ENCODE results near the gene NYAP1. TPM values are rescaled to one million over a fixed set of nuclear protein-coding genes. Genes with fewer than 3 reads are reported as not detected.

NYAP1 gene
- total RNA-seq, 6 donors from 2014 or later = 0.15 to 1.4 (median 0.89) TPM; not detected in 1

DNA sequence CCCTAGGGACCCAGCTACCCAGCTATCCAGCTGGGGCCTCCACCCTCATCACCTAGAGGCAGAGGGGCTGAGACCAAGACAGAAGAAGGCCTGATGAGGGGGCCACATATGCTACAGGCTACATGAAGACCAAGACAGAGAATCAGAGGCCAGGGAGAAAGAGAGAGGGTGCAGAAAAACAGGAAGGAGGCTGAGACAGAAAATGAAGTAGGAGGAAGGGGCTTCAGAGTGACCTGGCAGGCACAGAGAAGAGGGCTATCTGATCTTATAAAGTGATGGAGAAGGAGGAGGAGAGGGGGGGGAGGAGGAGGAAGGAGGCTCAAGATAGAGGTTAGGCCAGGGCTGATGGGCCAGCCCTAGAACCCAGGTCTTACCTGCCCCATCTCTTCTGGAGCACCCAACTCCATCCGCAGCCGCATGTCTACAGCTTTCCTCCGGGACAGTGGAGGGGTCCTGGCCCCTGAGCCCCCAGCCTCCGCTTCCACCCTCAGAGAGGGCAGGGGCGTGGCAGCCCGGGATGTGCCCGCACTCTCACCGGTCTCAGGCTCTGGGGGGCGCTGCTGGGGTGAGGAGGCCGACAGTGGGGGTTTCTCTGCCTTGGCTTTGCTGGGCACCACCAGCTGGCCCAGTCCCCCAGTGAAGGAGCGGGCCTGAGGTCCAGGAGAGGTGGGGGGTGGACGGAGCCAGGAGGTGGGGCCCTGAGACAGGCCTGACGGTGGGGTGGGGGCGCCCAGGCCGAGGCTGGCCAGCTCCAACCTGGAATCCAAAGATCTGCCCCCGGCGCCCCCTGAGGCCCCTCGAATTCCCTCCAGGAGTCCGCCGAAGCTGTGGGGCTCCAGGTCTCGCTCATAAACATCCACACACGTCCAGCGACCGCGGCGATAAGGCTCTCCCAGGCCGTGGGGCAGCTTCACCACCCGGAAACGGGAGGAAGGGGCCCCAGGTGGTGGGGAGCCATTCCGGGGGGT lies 6.5 kb upstream of the NYAP1 start:
- TF ChIP-seq, protein P1, sequence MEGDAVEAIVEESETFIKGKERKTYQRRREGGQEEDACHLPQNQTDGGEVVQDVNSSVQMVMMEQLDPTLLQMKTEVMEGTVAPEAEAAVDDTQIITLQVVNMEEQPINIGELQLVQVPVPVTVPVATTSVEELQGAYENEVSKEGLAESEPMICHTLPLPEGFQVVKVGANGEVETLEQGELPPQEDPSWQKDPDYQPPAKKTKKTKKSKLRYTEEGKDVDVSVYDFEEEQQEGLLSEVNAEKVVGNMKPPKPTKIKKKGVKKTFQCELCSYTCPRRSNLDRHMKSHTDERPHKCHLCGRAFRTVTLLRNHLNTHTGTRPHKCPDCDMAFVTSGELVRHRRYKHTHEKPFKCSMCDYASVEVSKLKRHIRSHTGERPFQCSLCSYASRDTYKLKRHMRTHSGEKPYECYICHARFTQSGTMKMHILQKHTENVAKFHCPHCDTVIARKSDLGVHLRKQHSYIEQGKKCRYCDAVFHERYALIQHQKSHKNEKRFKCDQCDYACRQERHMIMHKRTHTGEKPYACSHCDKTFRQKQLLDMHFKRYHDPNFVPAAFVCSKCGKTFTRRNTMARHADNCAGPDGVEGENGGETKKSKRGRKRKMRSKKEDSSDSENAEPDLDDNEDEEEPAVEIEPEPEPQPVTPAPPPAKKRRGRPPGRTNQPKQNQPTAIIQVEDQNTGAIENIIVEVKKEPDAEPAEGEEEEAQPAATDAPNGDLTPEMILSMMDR (IDR thresholded peaks at IDR 0.05) = peak in 3 of 6 experiments; percentile 22 to 29 (median 28)
- TF ChIP-seq POLR2AphosphoS5 (IDR thresholded peaks at IDR 0.05) (no peak), POLR2A (IDR thresholded peaks at IDR 0.05) (no peak), EP300 (IDR thresholded peaks at IDR 0.05) (no peak)
- WGBS, 2 donors = 14 to 22% methylated on average over 13 to 16 of the region's 30 CpGs
- ATAC-seq (ENCODE audit: low FRiP score in 2 of 2) (no peak), DNase-seq (peak; percentile 55 to 79)
- H3K36me3 ChIP-seq = peaks cover 5 to 20% (median 16%) of the 10 kb centered on the region in 4 donors
- no peaks in the 10 kb centered on the region for H3K27me3 ChIP-seq
- H3K9me3 ChIP-seq = no peaks in the 10 kb centered on the region
- H3K4me1 ChIP-seq = peaks cover 44 to 67% (median 54%) of the 10 kb centered on the region in 4 donors
- peak overlapping the region; percentile 46 to 99 (median 95) for H3K27ac ChIP-seq
- H3K4me3 ChIP-seq = peak overlapping the region; percentile 72 to 98 (median 94)

DNA sequence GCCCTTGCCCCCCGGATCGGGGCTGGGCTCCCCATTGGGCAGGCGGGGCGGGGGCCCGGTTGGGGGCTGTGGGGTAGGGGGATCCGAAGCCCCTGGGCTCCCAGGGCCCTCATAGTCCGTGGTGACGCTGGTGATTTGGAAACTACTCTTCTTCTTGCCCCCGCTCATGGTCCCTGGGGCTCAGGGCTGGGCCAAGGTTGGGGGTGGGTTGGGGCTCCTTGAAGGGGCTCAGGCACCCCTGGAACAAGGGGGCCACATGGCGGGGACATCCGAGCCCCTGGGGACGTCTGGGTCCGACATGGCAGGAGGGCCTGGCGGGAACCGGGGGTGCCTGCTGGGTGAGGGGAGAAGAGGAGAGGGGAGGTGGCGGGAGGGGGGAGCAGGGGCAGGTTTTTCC lies 5.9 kb upstream of the NYAP1 start:
- no peak for DNase-seq
- H3K9me3 ChIP-seq = no peaks in the 10 kb centered on the region
- H3K36me3 ChIP-seq = peaks cover 5 to 20% (median 16%) of the 10 kb centered on the region in 4 donors
- H3K27me3 ChIP-seq = no peaks in the 10 kb centered on the region
- 0 to 10% methylated on average over 2 to 3 of the region's 16 CpGs for WGBS, 2 donors
- peak overlapping the region; percentile 72 to 98 (median 94) for H3K4me3 ChIP-seq
- H3K27ac ChIP-seq = peak overlapping the region; percentile 46 to 99 (median 95)
- peaks cover 43 to 66% (median 50%) of the 10 kb centered on the region in 4 donors for H3K4me1 ChIP-seq
- ATAC-seq (ENCODE audit: low FRiP score in 2 of 2) = no peak
- TF ChIP-seq POLR2A (IDR thresholded peaks at IDR 0.05) = no peak
- no peak for TF ChIP-seq POLR2AphosphoS5 (IDR thresholded peaks at IDR 0.05)
- TF ChIP-seq, protein P1 (IDR thresholded peaks at IDR 0.05) = no peak
- no peak for TF ChIP-seq EP300 (IDR thresholded peaks at IDR 0.05)

DNA sequence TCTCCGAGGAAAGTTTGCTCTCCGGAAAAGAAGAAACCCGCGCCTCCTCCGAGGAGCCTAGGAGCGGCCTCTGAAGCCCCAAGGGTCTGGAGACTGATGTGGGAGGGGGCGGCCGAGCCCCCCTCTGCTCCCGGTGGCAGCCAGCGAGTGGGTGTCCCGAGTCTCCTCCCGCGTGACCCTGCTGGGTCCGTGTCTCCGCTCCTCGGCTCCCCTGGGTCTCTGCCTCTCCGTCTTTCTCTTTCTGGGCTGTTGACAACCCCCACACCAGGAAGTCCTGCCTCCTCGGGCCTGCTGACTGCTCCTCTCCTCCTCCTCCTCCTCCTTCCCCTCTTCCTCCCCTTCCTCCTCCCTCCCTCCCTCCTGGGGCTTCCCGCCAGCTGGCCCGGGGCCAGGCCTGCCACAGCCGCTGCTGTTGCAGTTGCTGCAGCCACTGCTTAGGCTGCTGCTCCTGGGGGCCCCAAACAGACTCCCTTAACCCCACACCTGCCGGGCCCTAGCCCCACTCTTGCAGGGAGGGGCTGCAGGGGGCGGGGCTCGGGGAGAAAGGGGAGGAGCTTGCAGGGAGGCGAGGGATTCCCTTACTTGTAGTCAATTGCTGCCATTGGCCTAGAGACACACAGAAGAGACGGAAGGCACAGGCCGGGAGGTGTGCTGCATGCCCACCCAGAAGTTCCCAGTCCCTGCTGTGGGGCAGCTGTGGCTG lies 4.6 kb upstream of the NYAP1 start, which contains the start of gene TSC22D4:
Gene TSC22D4, minus strand, starts transcription at position 257 of the 703 bp plus-strand sequence. CDS start 1,176 bp downstream, outside the sequence.
- H3K9me3 ChIP-seq = no peaks in the 10 kb centered on the region
- H3K27ac ChIP-seq = peak within 1 kb of the TSS; percentile 87 to 99 (median 95)
- H3K4me1 ChIP-seq = peaks cover 41 to 65% (median 49%) of the 10 kb centered on the region in 4 donors
- H3K27me3 ChIP-seq = no peaks in the 10 kb centered on the region
- H3K36me3 ChIP-seq = peaks cover under 1 to 13% (median 8%) of the 10 kb centered on the region in 4 donors
- ATAC-seq (ENCODE audit: low FRiP score in 2 of 2) (peak; percentile 94 to 95), DNase-seq (peak; percentile 96 to 100)
- peak in 1 of 4 donors; percentile 50 for TF ChIP-seq EP300 (IDR thresholded peaks at IDR 0.05)
- TF ChIP-seq POLR2AphosphoS5 (IDR thresholded peaks at IDR 0.05) = peak; percentile 83 to 95
- TF ChIP-seq, protein P1 (IDR thresholded peaks at IDR 0.05) = peak in 1 of 6 experiments; percentile 13
- TF ChIP-seq POLR2A (IDR thresholded peaks at IDR 0.05) = peak in 3 of 4 donors; percentile 40 to 98 (median 96)
- WGBS, 2 donors = 0 to 1% methylated on average over 20 to 21 of the region's 27 CpGs
- peak within 1 kb of the TSS; percentile 91 to 99 (median 98) for H3K4me3 ChIP-seq

DNA sequence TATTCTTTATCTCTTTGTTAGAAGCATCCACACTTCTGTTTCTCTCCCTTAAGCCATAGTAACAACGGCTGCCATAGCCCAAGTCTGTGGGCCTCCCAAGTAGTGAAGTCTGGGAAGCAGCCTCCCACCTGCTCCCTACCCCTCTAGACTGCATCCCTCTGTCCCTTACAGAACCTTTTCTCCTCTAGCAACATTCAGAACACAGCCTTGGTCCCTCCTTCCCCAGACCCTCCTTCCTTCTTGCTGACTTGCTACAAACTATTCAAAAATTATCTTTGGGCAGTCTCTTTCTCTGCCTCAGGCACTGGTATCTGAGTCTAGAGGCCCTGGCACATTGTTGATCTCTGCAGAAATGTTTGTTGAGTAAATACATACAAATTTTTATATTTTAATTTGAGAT lies 2.3 kb upstream of the NYAP1 start:
- Histone ChIP-seq H3K27ac (no peak overlapping the region), H3K27me3 (no peaks in the 10 kb centered on the region), H3K36me3 (no peaks in the 10 kb centered on the region), H3K9me3 (no peaks in the 10 kb centered on the region), H3K4me1 (peaks cover 28 to 41% (median 32%) of the 10 kb centered on the region in 4 donors), H3K4me3 (no peak overlapping the region)
- ATAC-seq (ENCODE audit: low FRiP score in 2 of 2) (no peak), DNase-seq (no peak)
- no peak for TF ChIP-seq POLR2AphosphoS5 (IDR thresholded peaks at IDR 0.05)
- TF ChIP-seq EP300 (IDR thresholded peaks at IDR 0.05) = no peak
- TF ChIP-seq POLR2A (IDR thresholded peaks at IDR 0.05) = no peak
- TF ChIP-seq, protein P1 (IDR thresholded peaks at IDR 0.05) = no peak
- WGBS, 2 donors = 92 to 94% methylated on average over 1 of the region's 1 CpG

Data from upper lobe of left lung (tissue), 6 donors.